VCaP (cell line): ENCODE data around the gene APOBEC3A.
"Not testable (repeated sequence)": the region's sequence is repeated elsewhere in the genome, so short reads cannot be mapped to it uniquely, and the experiment has no call there.

Experiments
- H3K27ac ChIP-seq: fragments of 450-650 bp; 2 replicates; pipeline ENCODE4 v1.5.1; 2017
- CTCF ChIP-seq: fragments of 450-650 bp; conservative IDR thresholded peaks from 2 replicates; pipeline ENCODE4 v1.5.1; 2017; ENCODE audit warnings: mild to moderate bottlenecking, moderate library complexity

Gene APOBEC3A

DNA sequence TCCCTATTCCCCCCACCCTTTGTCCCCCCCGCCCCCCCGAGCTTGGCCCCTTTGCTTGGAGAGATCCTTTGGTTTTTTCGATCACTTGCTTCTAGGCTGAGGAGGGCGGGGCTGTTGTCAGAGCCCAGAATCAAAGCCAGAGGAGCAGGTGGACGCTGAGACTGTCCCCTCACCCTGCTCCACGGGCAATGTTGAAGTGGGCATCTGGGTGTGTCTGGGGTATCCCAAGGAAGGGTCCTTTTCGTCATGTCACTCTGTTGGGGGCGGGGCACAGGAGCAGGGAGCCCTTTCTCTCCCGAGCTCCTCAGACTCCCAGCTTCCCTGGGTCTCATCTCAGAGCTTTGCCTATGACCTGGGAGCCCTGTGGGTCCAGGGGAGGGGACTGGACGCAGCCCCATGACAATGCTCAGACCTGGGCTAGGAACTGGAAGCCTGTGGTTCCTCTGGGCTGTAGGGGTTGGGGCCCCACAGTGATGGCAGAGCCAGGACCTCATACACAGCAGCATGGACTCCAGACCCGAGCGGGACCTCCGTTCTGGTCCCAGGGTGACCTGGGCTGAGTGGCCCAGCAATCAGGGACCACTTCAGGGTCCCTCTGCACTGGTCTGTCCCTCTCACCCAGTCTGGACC, 2.9 kb upstream of the APOBEC3A start:
- TF ChIP-seq CTCF, result no peak
- no peak overlapping the region for H3K27ac ChIP-seq

DNA sequence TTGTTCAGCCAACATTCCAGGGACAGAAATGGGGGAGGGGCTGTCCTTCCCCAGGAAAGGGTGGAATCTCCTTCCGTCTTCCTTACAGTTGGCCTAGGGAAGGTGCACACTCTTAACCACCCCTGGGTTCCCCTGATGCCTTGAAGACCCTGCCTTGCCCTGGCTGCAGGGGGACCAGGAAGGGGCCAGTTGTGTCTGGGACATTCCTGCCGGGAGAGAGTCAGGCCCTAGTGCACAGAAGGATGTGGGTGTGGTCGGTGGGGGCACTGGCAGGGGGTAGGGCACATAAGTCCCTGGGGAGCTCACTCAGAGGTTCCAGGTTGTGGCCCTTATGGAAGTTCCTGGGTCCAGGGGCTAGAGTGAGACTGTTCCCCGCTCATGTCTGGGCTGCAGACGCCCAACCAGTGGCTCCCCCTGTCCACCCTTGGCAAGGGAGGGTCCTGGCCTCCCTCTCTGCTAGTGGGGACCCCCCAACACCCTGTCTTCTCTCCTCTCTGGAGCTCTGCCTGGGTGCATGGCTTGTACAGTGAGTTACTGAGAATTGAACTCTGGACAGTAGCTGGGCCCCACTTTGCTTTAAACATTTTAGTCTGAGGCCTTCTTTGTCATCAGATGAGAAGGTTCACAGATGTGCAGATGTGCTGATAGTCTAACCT, 2.0 kb upstream of the APOBEC3A start:
- no peak overlapping the region for H3K27ac ChIP-seq
- no peak for TF ChIP-seq CTCF

DNA sequence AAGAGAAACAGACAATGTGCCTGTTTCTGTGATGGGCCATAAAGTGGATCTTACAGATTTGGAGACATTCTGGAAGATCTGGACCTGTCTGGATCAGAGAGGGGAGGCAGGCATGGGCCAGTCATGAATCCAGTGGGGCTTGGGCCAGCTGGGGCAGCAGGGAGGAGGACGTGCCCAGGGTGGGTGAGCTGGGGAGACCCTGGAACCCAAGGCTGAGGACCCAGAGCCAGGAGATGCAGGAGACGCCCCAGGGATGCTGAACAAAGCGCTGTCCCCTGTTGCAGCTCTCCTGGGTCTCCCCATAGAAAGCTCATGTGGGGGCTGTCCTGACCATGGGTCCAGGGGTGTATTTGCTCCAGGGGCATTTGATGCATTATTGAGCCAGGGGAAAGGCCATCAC, 1.5 kb upstream of the APOBEC3A start:
- no peak overlapping the region for H3K27ac ChIP-seq
- no peak for TF ChIP-seq CTCF

DNA sequence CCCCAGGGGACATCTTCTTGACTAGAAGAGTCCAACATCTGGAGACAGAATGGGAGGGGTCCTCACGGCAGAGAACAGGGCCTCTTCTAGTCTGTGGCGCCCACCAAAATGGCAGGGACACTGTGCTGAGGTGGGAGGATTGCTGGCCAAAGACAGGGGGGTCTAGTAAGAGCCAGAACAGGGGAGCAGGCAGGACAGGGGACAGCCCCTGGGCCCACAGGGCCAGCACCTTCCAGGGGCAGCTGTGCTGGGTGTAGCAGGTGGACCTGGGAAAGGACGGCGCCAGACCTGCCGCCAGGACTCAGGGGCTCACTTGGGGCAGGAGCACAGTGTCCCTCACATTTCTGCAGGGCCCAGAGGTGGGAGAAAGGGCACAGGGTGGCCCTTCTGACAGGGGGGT, 858 bp upstream of the APOBEC3A start:
- no peak overlapping the region for H3K27ac ChIP-seq

DNA sequence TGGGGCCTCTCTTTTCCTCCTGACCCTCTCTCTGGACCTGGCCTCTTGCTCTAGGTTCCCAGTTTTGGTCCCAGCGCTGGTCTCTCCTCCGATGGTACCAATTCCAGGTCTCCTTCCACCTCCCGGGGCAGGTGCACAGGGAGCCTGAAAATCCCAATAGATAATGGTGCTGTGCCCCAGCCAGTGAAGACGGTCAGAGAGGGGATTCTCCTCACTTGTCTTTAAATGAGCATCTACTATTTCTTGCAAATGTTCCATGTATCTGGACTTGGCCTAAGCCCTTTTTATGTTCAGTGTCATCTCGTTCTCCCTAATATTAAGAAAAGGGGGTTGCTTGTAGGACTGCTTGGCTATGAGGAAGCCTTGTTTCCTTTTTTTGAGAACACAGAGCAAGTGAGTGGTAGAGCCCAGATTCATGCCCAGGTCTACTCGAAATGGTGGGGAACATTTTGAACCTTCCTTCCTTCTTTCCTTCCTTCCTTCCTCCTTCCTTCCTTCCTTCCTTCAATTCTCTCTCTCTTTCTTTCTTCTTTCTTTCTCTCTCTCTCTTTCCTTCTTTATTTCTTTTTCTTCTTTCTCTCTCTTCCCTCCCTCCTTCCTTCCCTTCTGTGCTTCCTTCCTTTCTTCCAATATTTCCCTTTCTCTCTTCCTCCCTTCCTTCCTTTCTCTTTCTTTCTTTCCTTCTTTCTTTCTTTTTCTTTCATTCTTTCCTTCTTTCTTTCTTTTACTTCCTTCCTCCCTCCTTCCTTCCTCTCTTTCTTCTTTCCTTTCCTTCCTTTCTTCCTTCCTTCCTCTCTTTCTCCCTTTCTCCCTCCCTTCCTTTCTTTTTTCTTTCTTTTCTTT, 620 bp downstream of the APOBEC3A start:
- no peak for TF ChIP-seq CTCF
- H3K27ac ChIP-seq, result no peak overlapping the region

More for the DNA sequence above, 858 bp upstream of the APOBEC3A start:
- TF ChIP-seq CTCF, result no peak

DNA sequence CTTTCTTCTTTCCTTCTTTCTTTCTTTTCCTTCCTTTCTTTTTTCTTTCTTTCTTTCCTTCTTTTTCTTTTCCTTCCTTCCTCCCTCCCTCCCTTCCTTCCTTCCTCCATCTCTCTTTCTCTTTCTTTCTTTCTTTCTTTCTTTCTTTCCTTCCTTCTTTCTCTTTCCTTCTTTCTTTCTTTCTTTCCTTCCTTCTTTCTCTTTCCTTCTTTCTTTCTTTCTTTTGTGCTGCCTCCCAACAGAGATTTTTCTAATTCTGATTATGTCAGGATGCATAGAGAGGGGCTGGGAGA, 1.2 kb downstream of the APOBEC3A start:
- H3K27ac ChIP-seq, result not testable (repeated sequence)

GRCh38 chr22:38959590-38959989, 2.2 kb downstream of the APOBEC3A start:
- no peak overlapping the region for H3K27ac ChIP-seq
- TF ChIP-seq CTCF, result no peak

DNA sequence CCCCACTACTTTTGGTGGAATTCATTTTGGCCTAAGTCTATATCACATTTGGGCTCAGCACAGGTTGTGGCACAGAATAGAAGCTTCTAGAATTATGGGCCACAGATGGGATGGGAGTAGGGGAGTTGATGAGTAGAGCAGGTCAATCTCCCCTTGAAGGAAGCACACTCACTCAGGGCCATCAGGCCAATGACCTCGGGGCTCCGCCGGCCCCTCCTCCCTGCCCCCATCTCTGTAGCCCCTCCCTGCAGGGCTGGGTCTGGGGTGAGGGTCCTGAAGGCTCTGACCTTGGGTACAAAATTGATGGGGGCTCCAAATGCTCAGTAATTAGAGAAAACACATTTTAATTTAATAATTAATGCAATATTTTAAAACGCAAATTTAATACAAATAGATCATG, 3.3 kb downstream of the APOBEC3A start:
- not testable (repeated sequence) for H3K27ac ChIP-seq

- H3K27ac ChIP-seq, result not testable (repeated sequence)
Measured at GRCh38 chr22:38963291-38963738, 5.9 kb downstream of the APOBEC3A start.
